NCI-H187 (cell line): Measurements from ENCODE around the gene RAMP2.

Source experiments
- DNase-seq, 2 experiments: peaks; one replicate each; lab custom pipeline; 2025; lab: John Stamatoyannopoulos, UW

RAMP2 gene

DNA sequence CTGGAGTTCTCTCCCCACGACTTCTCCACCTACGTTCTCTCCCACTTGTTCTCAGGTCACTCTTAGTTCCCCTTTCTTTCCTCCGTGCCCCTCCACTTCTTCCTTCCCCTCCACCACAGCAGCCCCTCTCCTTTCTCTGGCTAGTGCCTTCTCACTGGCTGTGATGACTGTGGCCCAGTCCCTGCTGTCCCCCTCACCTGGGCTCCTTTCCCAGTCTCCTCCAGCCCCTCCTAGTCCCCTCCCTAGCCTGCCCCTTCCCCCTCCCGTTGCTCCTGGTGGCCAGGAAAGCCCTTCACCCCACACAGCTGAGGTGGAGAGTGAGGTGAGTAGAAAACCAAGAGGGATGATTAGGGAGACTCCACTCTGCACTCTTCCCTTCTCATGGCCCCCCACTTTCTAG lies 34.0 kb downstream of the RAMP2 start:
- no peak for DNase-seq

DNA sequence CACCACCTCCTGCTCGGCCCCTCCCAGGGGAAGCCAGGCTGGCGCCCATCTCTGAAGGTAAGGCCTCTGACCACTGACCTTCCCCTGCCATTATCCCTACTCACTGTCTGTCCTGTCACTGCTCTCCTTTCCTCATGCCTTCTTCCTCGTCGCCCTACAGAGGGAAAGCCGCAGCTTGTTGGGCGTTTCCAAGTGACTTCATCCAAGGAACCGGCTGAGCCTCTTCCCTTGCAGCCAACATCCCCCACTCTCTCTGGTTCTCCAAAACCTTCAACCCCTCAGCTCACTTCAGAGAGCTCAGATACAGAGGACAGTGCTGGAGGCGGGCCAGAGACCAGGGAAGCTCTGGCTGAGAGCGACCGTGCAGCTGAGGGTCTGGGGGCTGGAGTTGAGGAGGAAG lies 34.4 kb downstream of the RAMP2 start:
- DNase-seq, result no peak

DNA sequence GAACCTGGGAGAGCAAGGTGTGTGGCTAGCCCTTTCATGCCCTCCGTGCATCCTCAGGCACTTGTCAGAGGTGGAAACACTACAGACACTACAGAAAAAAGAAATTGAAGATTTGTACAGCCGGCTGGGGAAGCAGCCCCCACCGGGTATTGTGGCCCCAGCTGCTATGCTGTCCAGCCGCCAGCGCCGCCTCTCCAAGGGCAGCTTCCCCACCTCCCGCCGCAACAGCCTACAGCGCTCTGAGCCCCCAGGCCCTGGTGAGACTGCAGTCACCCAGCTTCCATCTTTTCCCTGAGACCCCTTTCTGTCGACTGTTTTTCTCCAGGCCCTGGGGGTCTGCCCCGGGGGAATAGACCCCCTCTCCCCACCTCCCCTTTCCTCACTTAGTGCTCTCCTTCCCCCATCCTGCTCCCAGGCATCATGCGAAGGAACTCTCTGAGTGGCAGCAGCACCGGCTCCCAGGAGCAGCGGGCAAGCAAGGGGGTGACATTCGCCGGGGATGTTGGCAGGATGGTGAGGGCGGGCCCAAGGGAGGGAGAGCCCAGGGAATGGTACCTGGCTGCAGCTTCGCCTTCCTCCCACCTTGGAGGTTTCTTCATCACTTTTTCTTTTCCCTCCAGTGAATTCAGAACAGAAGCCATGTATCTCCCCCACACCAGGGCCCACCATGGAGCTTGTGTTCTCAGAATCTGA lies 35.2 kb downstream of the RAMP2 start:
- DNase-seq, result no peak

DNA sequence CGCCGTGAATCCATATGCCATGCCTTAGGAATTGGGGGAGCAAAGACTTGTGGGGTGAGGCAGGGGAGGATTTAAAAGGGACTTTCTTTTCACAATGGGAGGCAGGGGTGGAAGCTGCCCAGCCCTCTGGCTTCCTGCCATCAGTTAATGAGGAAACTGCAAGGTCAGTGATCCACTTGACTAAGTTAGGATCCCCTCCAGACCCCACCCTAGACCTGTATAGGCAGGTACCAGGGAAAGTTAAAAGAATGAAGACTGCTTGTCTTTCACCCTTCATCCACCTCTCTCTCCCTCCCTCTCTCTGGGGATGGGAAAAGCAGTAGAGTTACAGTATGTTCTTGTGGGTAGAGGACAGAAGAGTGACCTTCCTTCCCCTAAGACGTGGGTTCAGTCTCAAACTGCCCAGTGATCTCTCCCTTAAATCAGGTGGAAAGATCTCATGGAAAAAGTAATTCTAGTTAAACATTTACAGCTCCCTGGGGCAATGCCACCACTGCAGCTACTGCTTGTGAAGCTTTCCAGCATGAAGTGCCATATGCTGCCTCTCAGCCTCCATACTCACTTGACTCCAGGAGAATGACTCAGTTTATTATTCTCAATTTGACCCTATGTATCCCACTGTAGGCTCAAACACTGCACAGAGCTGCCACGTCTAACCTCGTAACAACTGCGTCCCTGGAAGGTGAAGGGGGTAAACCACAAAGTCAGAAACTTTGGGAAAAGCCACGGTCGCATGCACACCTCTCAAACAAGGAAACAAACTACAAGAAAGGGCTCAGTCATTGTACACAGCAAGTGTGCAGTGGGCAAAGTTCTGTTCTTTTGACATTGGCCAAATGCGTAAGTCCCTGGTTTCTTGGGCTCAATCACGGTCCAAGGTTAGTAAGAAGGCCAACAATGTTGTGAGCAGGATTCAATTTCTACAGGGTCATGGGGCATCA lies 36.3 kb downstream of the RAMP2 start:
- DNase-seq, result no peak

- no peak for DNase-seq
These were observed 37.0 kb downstream of the RAMP2 start for GRCh38 chr17:42798011-42798382.

DNA sequence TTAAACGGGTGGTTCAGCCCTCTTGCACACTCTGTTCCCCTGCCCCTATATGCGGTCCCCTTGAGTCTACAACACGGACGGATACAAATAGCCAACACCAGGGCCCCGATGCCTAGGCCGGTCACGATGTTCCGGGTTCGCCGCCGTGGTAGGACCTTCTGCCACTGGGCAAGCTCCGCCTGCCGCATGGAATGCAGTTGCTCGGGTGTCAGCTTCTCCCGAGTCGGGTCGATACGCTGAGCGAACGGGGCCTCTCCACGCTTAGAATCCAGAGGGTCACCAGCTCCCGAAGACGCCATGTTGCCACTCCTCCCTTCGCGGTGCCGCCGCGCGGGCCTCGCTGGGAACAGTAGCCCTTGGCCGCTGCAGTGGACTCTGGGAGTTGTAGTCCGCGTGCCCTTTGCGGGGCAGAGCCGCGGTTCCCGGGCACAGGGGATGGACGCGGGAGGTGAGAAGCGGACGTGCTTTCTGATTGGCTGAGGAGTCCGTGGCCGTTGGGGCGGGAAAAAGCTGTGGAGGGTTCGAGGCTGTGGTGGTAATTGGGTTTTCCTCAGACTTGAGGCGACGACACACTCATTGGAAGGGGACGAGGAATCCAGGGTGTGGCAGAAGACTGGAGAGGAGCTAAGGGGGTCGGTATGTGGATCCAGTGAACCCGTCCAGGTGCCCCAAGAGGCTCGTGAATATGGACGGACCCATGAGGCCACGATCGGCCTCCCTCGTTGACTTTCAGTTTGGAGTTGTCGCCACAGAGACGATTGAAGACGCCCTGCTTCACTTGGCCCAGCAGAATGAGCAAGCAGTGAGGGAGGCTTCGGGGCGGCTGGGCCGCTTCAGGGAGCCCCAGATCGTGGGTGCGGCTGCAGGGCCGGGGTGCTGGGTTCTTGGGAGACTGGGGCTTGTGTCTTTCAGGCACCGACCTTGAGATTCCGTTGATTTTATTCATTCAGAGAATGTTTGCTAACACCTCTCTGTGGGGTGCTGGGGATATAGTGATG lies 37.7 kb downstream of the RAMP2 start, which contains the start of the genes CNTD1 and COA3:
Gene CNTD1, plus strand, starts transcription at position 479 of the 998 bp plus-strand sequence. Its CDS starts 207 bp downstream, at position 686.
Gene COA3, minus strand, starts transcription at position 322 of the 998 bp plus-strand sequence. Its CDS starts 23 bp downstream, at position 299.
- peak; percentile 40 to 52 for DNase-seq

- DNase-seq, result no peak
These were observed 42.3 kb downstream of the RAMP2 start for GRCh38 chr17:42803074-42803883.

GRCh38 chr17:42804918-42805367 lies 43.9 kb downstream of the RAMP2 start:
- no peak for DNase-seq

- no peak for DNase-seq
These were observed 45.2 kb downstream of the RAMP2 start for GRCh38 chr17:42806249-42806648.

- no peak for DNase-seq
These were observed 48.2 kb downstream of the RAMP2 start for GRCh38 chr17:42809250-42809649.
